GM18499 (cell line): ENCODE data around the gene GRHL1.
A peak's percentile ranks its signal among the peaks of the same experiment; 100 is the strongest.

ENCODE experiments used
- ATAC-seq: cut with Tn5 transposase; IDR thresholded peaks from one replicate; pipeline ENCODE4 v1.9.1; 2021; ENCODE audit warnings: moderate number of reproducible peaks; ENCODE audit not compliant: insufficient read depth, unreplicated experiment

GRHL1 gene

DNA sequence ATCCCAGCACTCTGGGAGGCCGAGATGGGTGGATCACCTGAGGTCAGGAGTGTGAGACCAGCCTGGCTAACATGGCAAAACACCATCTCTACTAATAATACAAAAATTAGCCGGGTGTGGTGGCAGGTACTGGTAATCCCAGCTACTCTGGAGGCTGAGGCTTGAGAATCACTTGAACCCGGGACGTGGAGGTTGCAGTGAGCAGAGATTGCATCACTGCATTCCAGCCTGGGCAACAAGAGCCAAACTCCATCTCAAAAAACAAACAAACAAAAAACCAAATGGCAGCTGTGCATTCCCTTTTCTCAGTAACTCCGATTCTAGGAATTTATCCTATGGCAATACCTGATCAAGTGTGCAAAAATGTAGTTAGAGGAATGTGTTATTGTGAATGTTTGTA is 4.7 kb upstream of the GRHL1 start:
- no peak for ATAC-seq

DNA sequence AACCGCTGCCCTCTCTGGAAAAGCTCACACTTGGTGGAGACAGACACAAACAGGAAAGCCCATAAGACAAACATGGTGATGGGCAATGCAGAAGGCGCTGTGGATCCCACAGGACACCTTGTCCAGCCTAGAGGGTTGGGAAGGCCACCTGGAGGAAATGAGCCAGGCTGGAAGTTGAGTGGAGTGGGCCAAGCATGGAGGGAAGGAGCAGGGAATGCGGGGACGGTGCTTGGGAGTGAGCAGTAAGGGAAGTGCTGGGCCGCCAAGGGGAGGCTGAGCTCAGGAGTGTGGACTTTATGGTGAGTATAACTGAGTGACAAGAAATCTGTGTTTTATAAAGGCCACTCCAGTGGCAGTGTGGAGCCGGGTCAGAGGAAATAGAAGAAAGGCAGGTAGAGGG is 2.8 kb upstream of the GRHL1 start:
- no peak for ATAC-seq

DNA sequence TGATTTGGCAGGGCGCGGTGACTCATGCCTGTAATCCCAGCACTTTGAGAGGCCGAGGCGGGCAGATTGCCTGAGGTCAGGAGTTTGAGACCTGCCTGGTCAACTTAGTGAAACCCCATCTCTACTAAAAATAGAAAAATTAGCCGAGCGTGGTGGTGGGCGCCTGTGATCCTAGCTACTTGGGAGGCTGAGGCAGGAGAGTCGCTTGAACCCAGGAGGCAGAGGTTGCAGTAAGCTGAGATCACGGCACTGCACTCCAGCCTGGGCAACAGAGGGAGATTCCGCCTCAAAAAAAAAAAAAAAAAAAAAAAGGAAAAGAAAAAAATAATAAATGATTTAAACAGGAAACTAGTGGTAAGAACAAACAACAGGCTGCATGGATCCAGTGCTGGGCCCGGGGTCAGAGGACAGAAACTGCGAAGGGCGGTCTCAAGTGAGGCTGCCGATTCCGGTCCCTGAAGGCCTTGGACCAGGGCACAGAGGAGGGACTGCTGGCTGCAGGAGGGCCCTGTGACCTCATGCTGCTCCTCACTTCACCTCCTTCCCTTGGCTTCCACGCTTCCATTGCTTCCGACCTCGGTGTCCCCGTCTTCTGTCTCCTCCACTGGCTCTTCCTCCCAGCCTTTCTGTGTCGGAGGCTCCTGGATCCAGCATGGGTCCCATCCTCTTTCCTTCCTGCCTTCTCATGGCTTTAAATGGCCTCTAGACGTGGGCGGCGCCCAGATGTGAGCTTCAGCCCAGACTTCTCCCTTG is 2.1 kb upstream of the GRHL1 start:
- ATAC-seq = no peak

DNA sequence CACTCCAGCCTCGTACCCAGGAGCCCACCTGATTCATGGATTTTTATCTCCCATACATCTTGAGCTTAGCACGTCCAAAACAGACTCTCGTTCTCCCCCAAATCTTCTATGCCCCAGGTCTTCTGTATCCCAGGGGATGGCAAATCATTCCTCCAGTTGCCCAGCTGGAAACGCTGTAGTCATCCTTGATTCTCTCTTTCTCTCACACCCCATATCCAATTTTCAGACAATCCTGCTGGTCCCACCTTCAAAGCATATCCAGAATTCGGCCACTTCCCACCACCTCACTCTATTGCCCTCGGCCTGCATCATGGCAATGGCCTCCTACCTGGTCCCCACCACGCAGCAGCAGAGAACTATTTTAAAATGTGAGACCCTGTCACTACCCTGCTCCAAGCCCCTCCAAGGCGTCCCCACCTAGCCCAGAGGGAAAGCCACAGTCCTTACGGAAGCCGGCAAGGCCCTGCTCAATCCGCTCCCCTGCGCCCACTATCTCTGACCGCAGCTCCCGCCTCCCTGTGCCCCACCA is 1.4 kb upstream of the GRHL1 start:
- ATAC-seq = no peak

DNA sequence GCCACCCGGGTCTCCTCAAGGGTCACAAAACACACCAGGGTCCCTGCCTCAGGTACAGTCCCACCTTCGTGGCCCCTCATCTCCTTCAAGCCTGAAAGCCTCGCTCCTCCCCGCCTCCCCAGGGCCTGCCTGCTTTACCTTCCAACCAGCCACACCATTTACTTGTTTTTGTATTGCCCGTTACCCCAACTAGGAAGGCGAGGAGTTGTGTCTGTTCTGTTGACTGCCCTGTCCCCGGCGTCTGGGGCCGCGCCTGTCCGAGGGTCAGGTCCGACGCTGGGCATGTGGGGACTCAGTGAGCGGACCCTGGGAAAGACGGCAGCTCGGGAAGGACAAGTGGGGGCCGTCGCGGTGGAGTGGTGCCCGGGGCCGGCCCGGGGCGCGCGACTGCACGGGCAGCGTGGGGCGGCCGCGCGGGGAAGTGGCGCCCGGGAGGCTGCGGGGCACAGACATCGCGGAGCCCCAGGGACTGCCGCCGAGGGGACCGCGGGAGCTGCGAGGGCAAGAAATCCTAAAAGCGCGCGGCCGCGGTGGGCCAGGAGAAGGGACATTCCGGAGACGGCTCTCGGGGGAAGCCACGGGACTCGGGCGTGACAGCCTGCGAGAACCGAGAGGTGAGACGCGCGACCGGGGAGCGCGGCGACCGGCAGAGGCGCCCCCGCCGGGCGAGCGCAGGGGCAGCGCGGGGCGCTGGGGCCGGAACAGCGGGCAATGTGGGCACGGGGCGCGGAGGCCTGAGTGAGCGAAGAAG is 797 bp upstream of the GRHL1 start:
- peak; percentile 9 for ATAC-seq

DNA sequence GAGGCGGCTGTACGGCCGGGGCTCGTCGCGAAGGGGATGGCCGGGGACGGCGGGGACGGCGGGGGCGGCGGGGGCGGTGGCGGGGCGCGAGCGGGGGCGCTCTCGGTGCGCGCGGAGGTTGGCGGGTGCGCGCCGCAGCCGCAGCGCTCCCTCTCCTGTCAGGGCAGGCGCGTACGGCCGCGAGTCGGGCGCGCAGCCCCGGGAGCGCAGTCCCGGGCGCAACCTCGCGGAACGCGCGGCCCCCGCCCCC is 296 bp upstream of the GRHL1 start:
- ATAC-seq = no peak

DNA sequence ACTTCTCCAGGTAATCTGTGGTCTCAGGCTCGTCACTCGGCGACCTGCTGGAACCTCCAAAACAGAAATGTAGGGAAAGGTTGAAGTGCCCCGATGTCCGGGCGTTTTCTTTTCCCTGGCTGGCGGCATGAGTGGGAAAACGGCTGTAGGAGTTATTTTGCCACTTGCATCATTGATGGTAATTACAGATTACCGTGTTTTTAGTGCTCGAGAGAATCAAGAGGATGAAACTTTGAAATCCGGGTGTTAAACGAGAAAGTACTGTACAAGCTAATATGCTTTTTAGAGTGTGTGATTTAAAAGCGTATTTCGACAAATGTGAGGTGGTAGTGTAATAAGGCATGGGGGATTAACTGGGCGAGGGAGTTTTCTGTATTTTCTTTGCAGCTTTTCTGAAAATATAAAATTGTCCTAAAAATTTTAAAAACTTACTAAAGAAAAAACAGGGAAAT is 819 bp downstream of the GRHL1 start:
- no peak for ATAC-seq

DNA sequence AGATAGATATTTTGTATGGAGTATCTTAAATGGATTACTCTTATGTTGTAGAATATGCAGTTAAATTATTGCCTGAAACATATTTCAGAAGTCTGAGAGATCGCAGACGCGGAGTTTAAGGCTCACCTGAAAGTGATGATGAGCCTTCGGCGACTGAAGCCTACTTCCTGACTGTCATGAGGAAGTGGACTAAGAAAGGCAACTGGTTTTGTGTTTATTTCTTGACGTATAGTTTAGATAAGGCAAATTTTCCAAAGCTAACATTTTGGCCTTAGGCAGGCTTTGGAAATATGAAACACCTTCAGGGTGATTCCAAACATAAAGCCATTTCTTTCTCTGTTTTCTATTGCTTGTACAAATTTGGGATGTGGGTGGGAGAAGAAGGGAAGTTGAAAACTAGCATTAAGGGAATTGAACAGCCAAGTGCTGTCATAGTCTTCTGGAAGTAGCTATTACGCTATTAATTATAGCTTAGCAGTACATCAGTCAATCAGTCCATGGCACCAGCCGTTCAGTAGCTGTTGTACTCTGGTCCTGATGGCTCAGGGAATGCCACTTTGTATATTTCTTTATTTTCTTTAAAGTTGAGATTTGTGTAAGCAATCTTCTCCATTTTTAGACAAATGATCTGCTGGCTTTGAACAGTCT is 1.5 kb downstream of the GRHL1 start:
- no peak for ATAC-seq

DNA sequence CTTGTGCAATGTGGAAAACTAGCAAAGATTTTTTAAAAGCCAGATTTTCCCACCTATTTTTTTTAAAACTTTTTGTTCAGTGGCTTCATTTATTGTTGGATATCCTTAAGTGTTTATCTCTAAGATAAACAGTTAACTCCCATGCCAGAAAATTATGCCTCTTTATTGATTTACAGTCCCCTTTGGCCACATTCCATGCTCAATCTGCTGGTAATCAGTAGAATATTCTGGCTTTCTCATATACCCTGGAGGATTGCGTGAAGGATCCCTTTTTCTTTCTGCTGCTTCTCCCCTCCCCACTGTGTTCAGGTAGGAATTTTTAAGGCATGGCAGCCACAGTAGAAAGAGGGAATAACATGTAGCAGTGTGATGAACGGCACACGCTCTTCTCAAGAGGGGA is 2.6 kb downstream of the GRHL1 start:
- no peak for ATAC-seq

DNA sequence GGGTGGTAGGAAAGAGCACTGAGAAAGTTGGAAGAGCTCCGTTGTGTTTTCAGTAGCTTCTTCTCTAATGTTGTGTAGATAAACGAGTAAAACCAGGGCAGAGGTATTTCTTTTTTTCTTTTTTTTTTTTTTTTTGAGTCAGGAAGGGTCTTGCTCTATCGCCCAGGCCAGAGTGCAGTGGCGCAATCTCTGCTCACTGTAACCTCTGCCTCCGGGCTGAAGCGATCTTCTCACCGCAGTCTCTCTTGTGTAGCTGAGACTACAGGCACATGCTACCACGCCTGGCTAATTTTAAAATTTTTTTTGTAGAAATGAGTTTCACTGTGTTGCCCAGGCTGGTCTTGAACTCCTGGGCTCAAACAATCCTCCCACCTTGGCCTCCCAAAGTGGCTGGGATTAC is 6.6 kb downstream of the GRHL1 start:
- no peak for ATAC-seq

DNA sequence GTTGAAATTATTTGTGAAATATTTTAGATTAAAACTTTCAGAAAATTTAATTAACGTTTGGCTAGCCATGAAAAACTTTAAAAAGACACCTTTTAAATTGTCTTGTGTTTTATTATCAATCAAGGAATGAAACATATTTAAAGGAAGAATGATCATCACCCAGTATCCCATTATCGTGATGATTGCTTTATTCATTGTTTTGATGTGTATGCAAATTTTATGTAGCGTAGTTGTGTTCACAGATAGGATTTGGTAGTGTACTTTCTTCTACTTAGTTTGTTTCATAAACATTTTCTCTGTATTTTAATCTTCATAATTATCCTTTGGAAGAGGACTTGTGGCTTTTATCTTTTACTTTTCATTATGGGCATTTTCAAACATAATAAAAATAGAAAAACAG is 7.8 kb downstream of the GRHL1 start:
- no peak for ATAC-seq

DNA sequence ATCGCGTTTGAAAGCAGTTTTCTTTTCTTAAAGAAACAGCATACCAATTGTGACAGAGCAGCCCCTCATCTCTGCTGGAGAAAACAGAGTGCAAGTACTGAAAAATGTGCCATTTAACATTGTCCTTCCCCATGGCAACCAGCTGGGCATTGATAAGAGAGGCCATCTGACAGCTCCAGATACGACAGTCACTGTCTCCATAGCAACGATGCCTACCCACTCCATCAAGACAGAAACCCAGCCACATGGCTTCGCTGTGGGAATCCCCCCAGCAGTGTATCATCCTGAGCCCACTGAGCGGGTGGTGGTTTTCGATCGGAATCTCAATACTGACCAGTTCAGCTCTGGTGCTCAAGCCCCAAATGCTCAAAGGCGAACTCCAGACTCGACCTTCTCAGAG is 9.5 kb downstream of the GRHL1 start:
- no peak for ATAC-seq

DNA sequence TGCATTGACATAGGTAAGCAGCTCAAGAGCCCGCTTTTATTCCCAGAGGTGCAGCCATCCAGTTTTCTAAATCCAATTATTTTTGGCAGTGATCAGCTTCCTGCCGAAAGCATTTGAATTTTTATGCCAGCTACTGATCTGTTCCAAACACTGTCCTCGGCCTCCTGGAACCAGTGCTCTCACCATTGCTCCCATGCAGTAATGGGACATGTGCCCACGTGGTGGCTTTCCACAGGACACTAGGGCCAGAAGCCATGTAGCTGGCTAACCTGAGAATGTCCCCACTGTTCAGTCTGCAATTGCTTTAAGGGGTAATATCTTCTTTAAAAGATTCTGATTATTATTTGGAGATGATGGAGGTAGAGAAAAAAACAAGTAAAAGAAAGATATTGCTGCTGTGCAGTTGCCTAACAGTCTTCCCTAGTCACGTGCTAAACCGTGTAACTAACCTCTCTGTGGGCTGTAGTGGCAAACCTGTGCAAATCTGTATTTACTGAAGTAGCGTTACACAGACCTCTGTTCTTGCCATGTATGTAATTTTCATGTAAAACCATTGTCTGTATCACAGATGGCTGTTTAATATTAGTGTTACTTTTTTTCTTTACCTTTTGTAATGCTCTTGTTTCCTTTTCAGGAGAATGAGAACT is 13.0 kb downstream of the GRHL1 start:
- ATAC-seq = no peak

DNA sequence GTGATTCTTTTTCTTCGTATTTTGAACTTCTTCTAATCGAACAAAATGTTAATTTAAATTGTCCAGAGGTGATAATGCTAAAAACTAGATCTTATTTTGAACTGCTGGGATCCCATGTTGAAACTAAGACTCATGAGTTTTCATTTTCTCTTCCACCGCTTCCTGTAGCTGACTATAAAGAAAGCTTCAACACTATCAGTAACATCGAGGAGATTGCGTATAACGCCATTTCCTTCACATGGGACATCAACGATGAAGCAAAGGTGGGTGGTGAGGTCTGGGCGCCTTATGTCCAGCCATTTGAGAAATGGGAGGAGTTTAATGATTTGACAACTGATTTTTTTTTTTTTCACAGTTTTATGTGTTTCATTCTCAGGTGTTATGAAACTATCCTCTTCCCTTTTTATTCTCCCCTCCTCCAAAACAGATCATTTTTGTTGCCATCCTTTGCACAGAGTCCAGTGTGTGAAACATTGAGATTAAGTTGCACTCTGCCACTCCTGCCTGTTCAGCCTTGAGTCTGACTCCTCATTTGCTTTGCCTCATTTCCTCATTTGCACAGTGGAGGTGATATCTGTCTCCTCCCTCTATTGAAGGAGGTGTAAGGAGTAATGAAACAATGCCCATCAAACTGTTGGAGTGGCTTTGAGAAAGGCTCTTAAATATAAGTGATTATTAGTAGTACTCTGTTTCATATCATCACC is 13.8 kb downstream of the GRHL1 start:
- no peak for ATAC-seq

DNA sequence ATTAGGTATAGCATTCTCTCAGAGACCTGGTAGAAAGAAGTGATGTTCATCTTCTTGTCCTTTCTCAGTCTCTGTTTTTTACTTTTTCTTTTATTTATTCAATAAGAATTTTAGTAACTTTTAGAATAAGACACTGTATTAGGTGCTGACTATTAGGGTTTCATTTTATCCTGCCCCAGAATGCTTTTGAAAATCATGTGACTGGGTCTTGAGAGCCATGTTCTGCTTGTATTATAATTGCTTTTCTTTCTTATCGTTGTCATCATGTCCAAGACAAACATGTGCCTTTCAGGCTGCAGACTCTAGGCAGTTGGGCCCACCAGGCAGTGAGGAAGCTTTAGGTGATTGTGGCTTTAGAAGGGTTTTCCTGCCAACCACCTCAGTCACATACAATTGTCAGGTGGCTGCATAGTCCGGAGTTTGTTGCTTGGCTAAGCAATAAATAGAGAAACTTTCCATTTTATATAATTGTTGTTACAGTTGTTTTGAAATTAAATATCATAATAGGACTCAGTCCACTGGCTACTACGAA is 15.1 kb downstream of the GRHL1 start:
- ATAC-seq = no peak

DNA sequence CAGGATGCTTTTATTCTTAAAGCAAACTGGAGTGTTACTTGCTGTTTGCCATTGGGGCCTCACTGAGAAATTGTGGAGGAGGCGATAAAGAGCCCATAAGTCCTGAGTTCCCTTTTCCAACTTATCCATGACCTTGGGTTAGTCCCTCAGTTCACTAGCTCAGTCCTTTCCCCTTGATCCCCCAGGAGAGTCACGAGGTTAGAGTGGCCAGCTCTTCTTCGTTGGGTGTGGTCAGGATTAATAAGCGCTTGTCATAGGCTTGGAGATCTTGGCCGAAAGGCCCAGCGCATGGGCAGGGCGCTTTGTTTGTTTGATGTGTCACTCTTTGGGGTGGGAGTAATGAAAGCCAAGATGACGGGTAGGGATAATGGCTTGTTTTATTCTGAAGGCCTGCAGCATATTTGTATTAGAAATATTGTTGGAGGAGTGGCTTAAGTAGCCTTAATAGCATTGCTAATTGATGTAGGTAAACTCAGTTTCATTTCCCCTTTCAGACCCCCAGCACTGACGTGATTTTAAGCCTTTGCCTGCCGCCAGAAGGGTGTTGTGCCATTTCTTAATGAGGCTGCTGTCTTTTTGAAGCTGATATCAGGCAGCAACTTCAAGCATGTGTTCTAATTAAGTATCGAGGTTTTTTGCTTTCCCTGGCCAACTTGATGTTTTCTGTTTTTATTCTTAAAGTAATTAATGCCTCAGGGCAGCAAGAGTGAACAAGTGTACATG is 15.7 kb downstream of the GRHL1 start:
- no peak for ATAC-seq

DNA sequence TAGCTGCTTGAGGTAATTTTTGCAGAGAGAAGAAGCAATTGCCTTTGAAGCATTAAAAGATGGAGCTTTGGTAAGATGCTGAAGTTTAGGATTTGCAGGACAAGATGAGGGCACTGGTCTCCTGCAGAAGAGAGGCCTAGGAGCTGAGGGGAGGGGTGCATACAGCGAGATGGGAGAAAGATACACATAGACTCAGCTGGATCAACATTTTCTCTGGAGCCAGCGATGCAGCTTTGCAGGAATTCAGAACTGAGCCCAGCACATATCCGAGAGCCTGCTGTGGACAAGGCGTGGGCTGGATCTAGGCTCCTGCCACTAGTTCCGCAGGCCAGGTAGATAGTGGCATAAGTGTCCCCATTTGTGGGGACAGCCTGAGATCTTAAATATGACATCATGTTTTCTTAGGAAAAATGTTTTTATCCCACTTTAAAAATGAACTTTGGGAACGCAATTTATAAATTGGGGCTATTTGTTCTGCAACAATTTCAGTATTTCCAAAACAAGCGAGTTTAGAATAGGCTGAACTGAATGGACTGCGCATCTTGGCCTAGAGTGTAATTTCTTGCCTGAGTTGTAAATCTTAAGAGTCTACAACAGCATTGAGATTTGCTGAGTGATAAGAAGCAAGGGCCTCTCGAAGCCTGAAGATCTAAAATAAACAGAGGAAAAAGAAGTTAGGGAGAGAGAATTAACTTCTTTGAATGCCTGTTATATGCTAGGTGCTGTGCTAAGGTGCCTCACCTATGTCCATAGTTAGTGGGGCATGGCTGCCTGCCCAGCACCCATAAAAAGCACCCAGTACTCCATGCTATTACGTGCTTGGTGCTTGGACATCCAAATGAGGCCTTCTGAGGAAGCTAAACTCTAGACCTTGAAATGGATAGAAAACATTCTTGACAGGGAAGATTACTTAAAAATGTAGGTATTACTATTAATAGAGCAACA is 17.3 kb downstream of the GRHL1 start:
- ATAC-seq = no peak
